Measurements from ENCODE around the gene GPR179.

DNA sequence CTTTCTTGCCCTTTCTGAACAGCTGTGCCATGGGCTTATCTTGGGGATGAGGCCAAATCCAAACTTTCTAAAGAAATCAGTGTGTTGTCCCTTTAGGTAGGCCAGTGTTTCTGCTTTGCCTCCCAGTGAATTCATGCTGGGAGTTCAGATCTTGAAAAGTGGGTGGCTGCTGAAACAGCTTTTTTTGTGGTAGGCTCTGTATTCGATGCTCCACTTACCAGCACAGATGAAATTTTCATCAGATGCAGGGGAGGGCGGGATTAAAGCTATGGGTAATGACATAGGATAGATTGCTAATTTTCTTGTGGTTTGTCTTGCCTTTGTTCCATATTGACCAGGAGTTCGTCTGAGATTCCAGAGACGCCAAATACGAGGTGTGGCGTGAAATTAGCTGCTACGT, 10.7 kb upstream of the GPR179 start:
- TF ChIP-seq, protein P1, sequence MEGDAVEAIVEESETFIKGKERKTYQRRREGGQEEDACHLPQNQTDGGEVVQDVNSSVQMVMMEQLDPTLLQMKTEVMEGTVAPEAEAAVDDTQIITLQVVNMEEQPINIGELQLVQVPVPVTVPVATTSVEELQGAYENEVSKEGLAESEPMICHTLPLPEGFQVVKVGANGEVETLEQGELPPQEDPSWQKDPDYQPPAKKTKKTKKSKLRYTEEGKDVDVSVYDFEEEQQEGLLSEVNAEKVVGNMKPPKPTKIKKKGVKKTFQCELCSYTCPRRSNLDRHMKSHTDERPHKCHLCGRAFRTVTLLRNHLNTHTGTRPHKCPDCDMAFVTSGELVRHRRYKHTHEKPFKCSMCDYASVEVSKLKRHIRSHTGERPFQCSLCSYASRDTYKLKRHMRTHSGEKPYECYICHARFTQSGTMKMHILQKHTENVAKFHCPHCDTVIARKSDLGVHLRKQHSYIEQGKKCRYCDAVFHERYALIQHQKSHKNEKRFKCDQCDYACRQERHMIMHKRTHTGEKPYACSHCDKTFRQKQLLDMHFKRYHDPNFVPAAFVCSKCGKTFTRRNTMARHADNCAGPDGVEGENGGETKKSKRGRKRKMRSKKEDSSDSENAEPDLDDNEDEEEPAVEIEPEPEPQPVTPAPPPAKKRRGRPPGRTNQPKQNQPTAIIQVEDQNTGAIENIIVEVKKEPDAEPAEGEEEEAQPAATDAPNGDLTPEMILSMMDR (IDR thresholded peaks at IDR 0.05) = no peak
- TF ChIP-seq TP53 (CRISPR knock-in tag; IDR thresholded peaks at IDR 0.05) (no peak), POLR2A (IDR thresholded peaks at IDR 0.05; ENCODE audit: low read length) (no peak), EP300 (IDR thresholded peaks at IDR 0.05) (no peak), RNF2 (IDR thresholded peaks at IDR 0.05; ENCODE audit: borderline replicate concordance, low read depth) (no peak), MAFK (IDR thresholded peaks at IDR 0.05; ENCODE audit: partially characterized antibody) (no peak), NFE2L2 (conservative IDR thresholded peaks at IDR 0.05; ENCODE audit: low read length) (no peak), RARB (CRISPR knock-in tag; IDR thresholded peaks at IDR 0.05) (no peak)
- TF ChIP-seq, protein P2, sequence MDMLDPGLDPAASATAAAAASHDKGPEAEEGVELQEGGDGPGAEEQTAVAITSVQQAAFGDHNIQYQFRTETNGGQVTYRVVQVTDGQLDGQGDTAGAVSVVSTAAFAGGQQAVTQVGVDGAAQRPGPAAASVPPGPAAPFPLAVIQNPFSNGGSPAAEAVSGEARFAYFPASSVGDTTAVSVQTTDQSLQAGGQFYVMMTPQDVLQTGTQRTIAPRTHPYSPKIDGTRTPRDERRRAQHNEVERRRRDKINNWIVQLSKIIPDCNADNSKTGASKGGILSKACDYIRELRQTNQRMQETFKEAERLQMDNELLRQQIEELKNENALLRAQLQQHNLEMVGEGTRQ (IDR thresholded peaks at IDR 0.05) = no peak
- TF ChIP-seq, protein P3, sequence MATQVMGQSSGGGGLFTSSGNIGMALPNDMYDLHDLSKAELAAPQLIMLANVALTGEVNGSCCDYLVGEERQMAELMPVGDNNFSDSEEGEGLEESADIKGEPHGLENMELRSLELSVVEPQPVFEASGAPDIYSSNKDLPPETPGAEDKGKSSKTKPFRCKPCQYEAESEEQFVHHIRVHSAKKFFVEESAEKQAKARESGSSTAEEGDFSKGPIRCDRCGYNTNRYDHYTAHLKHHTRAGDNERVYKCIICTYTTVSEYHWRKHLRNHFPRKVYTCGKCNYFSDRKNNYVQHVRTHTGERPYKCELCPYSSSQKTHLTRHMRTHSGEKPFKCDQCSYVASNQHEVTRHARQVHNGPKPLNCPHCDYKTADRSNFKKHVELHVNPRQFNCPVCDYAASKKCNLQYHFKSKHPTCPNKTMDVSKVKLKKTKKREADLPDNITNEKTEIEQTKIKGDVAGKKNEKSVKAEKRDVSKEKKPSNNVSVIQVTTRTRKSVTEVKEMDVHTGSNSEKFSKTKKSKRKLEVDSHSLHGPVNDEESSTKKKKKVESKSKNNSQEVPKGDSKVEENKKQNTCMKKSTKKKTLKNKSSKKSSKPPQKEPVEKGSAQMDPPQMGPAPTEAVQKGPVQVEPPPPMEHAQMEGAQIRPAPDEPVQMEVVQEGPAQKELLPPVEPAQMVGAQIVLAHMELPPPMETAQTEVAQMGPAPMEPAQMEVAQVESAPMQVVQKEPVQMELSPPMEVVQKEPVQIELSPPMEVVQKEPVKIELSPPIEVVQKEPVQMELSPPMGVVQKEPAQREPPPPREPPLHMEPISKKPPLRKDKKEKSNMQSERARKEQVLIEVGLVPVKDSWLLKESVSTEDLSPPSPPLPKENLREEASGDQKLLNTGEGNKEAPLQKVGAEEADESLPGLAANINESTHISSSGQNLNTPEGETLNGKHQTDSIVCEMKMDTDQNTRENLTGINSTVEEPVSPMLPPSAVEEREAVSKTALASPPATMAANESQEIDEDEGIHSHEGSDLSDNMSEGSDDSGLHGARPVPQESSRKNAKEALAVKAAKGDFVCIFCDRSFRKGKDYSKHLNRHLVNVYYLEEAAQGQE (IDR thresholded peaks at IDR 0.05) = no peak
